Measurements from ENCODE around the gene TRIO. TPM values are rescaled to one million over a fixed set of nuclear protein-coding genes. Genes with fewer than 3 reads are reported as not detected.

TRIO gene
- total RNA-seq, 4 donors from 2014 or later = 112 to 155 (median 145) TPM

DNA sequence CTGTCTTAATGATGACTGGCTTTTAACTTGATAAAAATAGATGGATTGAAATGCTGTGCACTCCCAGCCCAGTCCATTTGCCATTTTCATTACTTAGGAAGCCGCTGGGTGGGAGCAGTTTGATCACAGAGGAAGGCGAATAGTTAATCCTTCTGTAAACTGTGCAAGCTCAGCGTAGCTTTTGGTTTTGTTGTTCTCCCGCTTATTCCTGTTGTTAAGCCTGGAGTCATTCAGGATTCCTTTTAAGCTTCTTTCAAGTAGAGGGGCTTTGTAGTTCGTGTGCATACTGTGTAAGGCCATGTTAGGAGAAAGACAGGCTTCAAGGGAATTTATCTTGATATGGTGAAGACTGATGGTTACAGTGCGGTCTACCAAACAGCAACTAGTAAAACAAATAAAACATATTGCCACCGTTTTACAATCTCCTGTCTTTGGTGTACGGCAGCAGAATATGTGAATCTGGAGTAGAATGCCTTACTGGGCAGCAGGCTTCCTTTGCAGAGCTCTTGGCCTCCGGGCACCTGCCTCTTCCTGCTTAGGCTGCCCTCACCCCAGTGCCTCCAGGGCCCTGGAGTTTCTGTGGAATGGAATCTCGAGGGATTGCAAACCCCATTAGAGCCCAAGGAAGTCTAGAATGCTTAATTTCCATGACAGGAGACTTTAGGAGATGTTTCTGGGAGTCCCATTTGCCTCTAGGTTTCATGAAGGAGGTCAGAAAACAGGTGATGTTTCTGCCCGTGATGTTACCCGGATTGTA, 141.4 kb downstream of the TRIO start:
- no peaks in the 10 kb centered on the region for H3K9me3 ChIP-seq
- H3K27ac ChIP-seq (replicated peaks in 1 of 4) = no peak overlapping the region
- intact Hi-C loops (cut with DNase I) = no loop called here
- H3K27me3 ChIP-seq = no peaks in the 10 kb centered on the region
- no peak overlapping the region for H3K4me3 ChIP-seq
- peaks cover 9 to 50% (median 27%) of the 10 kb centered on the region in 4 donors for H3K4me1 ChIP-seq
- peaks cover 0 to 46% (median 18%) of the 10 kb centered on the region in 4 donors for H3K36me3 ChIP-seq
- 78% methylated on average over 12 of the region's 12 CpGs for WGBS
- TF ChIP-seq EP300 (IDR thresholded peaks at IDR 0.05) = no peak
- no peak for TF ChIP-seq POLR2AphosphoS5 (IDR thresholded peaks at IDR 0.05)
- no peak for TF ChIP-seq POLR2A (IDR thresholded peaks at IDR 0.05; ENCODE audit: low read depth)
- TF ChIP-seq CTCF (IDR thresholded peaks at IDR 0.05) = no peak
- DNase-seq (ENCODE audit: extremely low spot score) = no peak

- no peaks in the 10 kb centered on the region for H3K9me3 ChIP-seq
- H3K27me3 ChIP-seq = no peaks in the 10 kb centered on the region
- DNase-seq (ENCODE audit: extremely low spot score) = no peak
- no peak for TF ChIP-seq EP300 (IDR thresholded peaks at IDR 0.05)
- TF ChIP-seq POLR2A (IDR thresholded peaks at IDR 0.05; ENCODE audit: low read depth) = no peak
- TF ChIP-seq CTCF (IDR thresholded peaks at IDR 0.05) = no peak
- TF ChIP-seq POLR2AphosphoS5 (IDR thresholded peaks at IDR 0.05) = no peak
- intact Hi-C loops (cut with DNase I) = no loop called here
- H3K4me1 ChIP-seq = peaks cover 9 to 45% (median 25%) of the 10 kb centered on the region in 4 donors
- peaks cover 0 to 52% (median 19%) of the 10 kb centered on the region in 4 donors for H3K36me3 ChIP-seq
- WGBS = 77% methylated on average over 3 of the region's 3 CpGs
- H3K4me3 ChIP-seq = no peak overlapping the region
- H3K27ac ChIP-seq (replicated peaks in 1 of 4) = no peak overlapping the region
Measured at GRCh38 chr5:14286007-14286406, 142.9 kb downstream of the TRIO start.

GRCh38 chr5:14286574-14287421, 143.7 kb downstream of the TRIO start:
- TF ChIP-seq POLR2A (IDR thresholded peaks at IDR 0.05; ENCODE audit: low read depth) (no peak), POLR2AphosphoS5 (IDR thresholded peaks at IDR 0.05) (no peak), EP300 (IDR thresholded peaks at IDR 0.05) (no peak), CTCF (IDR thresholded peaks at IDR 0.05) (no peak)
- H3K36me3 ChIP-seq = peaks cover 0 to 50% (median 20%) of the 10 kb centered on the region in 4 donors
- DNase-seq (ENCODE audit: extremely low spot score) = no peak
- H3K27ac ChIP-seq (replicated peaks in 1 of 4) = no peak overlapping the region
- H3K4me3 ChIP-seq = no peak overlapping the region
- intact Hi-C loops (cut with DNase I) = no loop called here
- 88% methylated on average over 17 of the region's 17 CpGs for WGBS
- H3K27me3 ChIP-seq = no peaks in the 10 kb centered on the region
- H3K4me1 ChIP-seq = peaks cover 9 to 44% (median 25%) of the 10 kb centered on the region in 4 donors
- no peaks in the 10 kb centered on the region for H3K9me3 ChIP-seq

DNA sequence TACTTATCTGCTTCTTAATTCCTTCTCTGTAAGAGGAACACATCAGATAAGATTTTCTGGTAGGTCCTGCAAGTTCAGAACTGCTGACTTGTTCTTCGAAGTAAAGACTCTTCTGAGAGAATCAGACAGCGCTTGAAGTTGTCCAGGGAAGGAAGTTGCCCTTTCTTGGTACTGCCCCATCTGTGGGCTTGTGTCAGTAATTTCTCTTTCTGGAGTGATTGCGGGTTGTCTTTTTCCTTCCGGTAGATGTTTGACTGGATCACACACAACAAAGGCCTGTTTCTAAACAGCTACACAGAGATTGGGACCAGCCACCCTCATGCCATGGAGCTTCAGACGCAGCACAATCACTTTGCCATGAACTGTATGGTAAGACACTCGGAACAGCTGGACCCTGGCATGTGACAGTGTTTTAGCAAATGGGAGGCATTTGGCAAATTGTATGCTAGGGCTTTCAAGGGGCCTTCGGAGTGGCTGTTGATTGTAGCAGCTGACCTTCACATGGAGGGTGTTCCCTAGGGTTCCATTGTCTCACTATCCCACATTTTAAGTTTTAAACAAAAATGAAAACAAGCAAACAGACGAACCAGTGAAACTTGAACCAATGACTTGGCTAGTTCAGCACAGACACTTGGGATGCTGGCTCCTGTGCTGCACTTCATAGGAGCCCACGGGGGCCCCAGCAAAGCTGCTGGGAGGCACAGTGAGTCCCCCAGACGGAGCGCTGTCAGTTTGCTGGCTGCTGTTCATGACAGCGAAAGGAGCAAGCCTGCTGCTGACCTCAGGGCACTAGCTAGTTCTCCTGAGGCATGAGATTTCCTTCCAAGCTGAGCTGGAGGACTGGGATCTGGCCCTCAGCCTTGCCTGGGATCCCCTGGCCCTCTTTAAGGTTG, 149.9 kb downstream of the TRIO start:
- Histone ChIP-seq H3K27ac (replicated peaks in 1 of 4) (no peak overlapping the region), H3K4me3 (no peak overlapping the region), H3K27me3 (no peaks in the 10 kb centered on the region), H3K4me1 (peaks cover 21 to 27% (median 24%) of the 10 kb centered on the region in 4 donors), H3K36me3 (peaks cover 7 to 76% (median 35%) of the 10 kb centered on the region in 4 donors), H3K9me3 (no peaks in the 10 kb centered on the region)
- DNase-seq (ENCODE audit: extremely low spot score) = no peak
- intact Hi-C loops (cut with DNase I) = no loop called here
- TF ChIP-seq EP300 (IDR thresholded peaks at IDR 0.05) (no peak), POLR2AphosphoS5 (IDR thresholded peaks at IDR 0.05) (no peak), POLR2A (IDR thresholded peaks at IDR 0.05; ENCODE audit: low read depth) (no peak), CTCF (IDR thresholded peaks at IDR 0.05) (no peak)
- WGBS = 87% methylated on average over 9 of the region's 12 CpGs
